Endometrium (tissue), 2 donors: Measurements from ENCODE around the gene FBLN2.

Experiments
- FAIRE-seq: peaks from 2 replicates; lab custom pipeline; 2012; peaks lifted over from hg19 to GRCh38; lab: Jason Lieb, UNC
- donor health status: control.
- donor health status: control.

Gene FBLN2

GRCh38 chr3:13532085-13532484 is 16.8 kb upstream of the FBLN2 start:
- FAIRE-seq: no peak

- no peak for FAIRE-seq
Observed at GRCh38 chr3:13532631-13533030, 16.3 kb upstream of the FBLN2 start.

- no peak for FAIRE-seq
Observed at GRCh38 chr3:13533885-13534301, 15.0 kb upstream of the FBLN2 start.

- no peak for FAIRE-seq
Observed at GRCh38 chr3:13535526-13535875, 13.4 kb upstream of the FBLN2 start.

- FAIRE-seq: no peak
Observed at GRCh38 chr3:13535905-13536304, 13.0 kb upstream of the FBLN2 start.

GRCh38 chr3:13536432-13536831 is 12.5 kb upstream of the FBLN2 start:
- FAIRE-seq: no peak

GRCh38 chr3:13536832-13537231 is 12.1 kb upstream of the FBLN2 start:
- no peak for FAIRE-seq

GRCh38 chr3:13537244-13537908 is 11.5 kb upstream of the FBLN2 start:
- no peak for FAIRE-seq

- FAIRE-seq: no peak
Observed at GRCh38 chr3:13537909-13538296, 11.0 kb upstream of the FBLN2 start.

- no peak for FAIRE-seq
Observed at GRCh38 chr3:13538520-13539291, 10.2 kb upstream of the FBLN2 start.

- FAIRE-seq: no peak
Observed at GRCh38 chr3:13539292-13539638, 9.7 kb upstream of the FBLN2 start.

GRCh38 chr3:13539671-13540070 is 9.3 kb upstream of the FBLN2 start:
- FAIRE-seq: no peak

- FAIRE-seq: no peak
Observed at GRCh38 chr3:13540297-13540995, 8.5 kb upstream of the FBLN2 start.

- no peak for FAIRE-seq
Observed at GRCh38 chr3:13541691-13542090, 7.2 kb upstream of the FBLN2 start.

- no peak for FAIRE-seq
Observed at GRCh38 chr3:13542142-13542541, 6.8 kb upstream of the FBLN2 start.

- no peak for FAIRE-seq
Observed at GRCh38 chr3:13543253-13543652, 5.7 kb upstream of the FBLN2 start.

- FAIRE-seq: no peak
Observed at GRCh38 chr3:13544293-13544831, 4.6 kb upstream of the FBLN2 start.

- no peak for FAIRE-seq
Observed at GRCh38 chr3:13544951-13545651, 3.8 kb upstream of the FBLN2 start.

- FAIRE-seq: no peak
Observed at GRCh38 chr3:13545952-13546454, 2.9 kb upstream of the FBLN2 start.

GRCh38 chr3:13546667-13547171 is 2.2 kb upstream of the FBLN2 start:
- no peak for FAIRE-seq

GRCh38 chr3:13547591-13548371 is 1.1 kb upstream of the FBLN2 start:
- FAIRE-seq: no peak
